A549 (cell line): Measurements from ENCODE around the gene RPTOR.

Source experiments
- BCL3 ChIP-seq: fragments of >200 bp; sonication (Bioruptor Twin); formaldehyde crosslinking; IDR thresholded peaks from 3 replicates; pipeline ENCODE4 v1.6.1; 2016
- CBX8 ChIP-seq: fragments of 200-600 bp; sonication (generic); IDR thresholded peaks from 2 replicates; pipeline ENCODE4 v1.6.1; 2016
- EP300 ChIP-seq, 2 experiments: fragments of >200 bp; sonication (Bioruptor Twin); formaldehyde crosslinking; IDR thresholded peaks; 2 replicates in 1 of 2; 3 replicates in 1 of 2; pipeline ENCODE4 v1.6.1; 2016 to 2017
- FOXS1 ChIP-seq: fragments of 250-450 bp; sonication (Bioruptor Pico); IDR thresholded peaks from 2 replicates; pipeline ENCODE4 v1.5.0; 2020; ENCODE audit warnings: mild to moderate bottlenecking, moderate library complexity
- MAX ChIP-seq: IDR thresholded peaks from 2 replicates; pipeline ENCODE4 v1.6.1; 2012
- MYC ChIP-seq: IDR thresholded peaks from 2 replicates; pipeline ENCODE4 v1.6.1; 2012; ENCODE audit warnings: mild to moderate bottlenecking, inconsistent platforms, low read length, improper control_type of control experiment, borderline replicate concordance
- POLR2A ChIP-seq: IDR thresholded peaks from 2 replicates; pipeline ENCODE4 v1.6.1; 2012; ENCODE audit warnings: mild to moderate bottlenecking, low read length
- RARB ChIP-seq: fragments of 250-450 bp; sonication (Bioruptor Pico); IDR thresholded peaks from 2 replicates; pipeline ENCODE4 v1.8.0; 2021; ENCODE audit warnings: mild to moderate bottlenecking, moderate library complexity
- RCOR1 ChIP-seq: fragments of 150-350 bp; IDR thresholded peaks from 2 replicates; pipeline ENCODE4 v1.6.1; 2014; ENCODE audit warnings: antibody characterized with exemption, low read length, low read depth
- RNF2 ChIP-seq: fragments of 200-600 bp; sonication (generic); IDR thresholded peaks from 2 replicates; pipeline ENCODE4 v1.6.1; 2016; ENCODE audit warnings: low read depth, mild to moderate bottlenecking, antibody characterized with exemption, moderate library complexity, borderline replicate concordance
- SMC3 ChIP-seq: fragments of >200 bp; sonication (Bioruptor Twin); formaldehyde crosslinking; IDR thresholded peaks from 3 replicates; pipeline ENCODE4 v1.6.1; 2018; ENCODE audit warnings: inconsistent platforms
- TF ChIP-seq, protein P1 (sequence below): fragments of >200 bp; sonication (Bioruptor Twin); formaldehyde crosslinking; IDR thresholded peaks from 3 replicates; pipeline ENCODE4 v1.5.1; 2016

- TF ChIP-seq, protein P1, sequence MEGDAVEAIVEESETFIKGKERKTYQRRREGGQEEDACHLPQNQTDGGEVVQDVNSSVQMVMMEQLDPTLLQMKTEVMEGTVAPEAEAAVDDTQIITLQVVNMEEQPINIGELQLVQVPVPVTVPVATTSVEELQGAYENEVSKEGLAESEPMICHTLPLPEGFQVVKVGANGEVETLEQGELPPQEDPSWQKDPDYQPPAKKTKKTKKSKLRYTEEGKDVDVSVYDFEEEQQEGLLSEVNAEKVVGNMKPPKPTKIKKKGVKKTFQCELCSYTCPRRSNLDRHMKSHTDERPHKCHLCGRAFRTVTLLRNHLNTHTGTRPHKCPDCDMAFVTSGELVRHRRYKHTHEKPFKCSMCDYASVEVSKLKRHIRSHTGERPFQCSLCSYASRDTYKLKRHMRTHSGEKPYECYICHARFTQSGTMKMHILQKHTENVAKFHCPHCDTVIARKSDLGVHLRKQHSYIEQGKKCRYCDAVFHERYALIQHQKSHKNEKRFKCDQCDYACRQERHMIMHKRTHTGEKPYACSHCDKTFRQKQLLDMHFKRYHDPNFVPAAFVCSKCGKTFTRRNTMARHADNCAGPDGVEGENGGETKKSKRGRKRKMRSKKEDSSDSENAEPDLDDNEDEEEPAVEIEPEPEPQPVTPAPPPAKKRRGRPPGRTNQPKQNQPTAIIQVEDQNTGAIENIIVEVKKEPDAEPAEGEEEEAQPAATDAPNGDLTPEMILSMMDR, result no peak
- TF ChIP-seq CBX8, result no peak
- no peak for TF ChIP-seq MAX
- no peak for TF ChIP-seq POLR2A
- TF ChIP-seq EP300 (IDR thresholded peaks at IDR 0.05), result no peak
- no peak for TF ChIP-seq RCOR1
- TF ChIP-seq FOXS1 (CRISPR knock-in tag), result no peak
- no peak for TF ChIP-seq SMC3
- TF ChIP-seq RNF2, result no peak
- no peak for TF ChIP-seq MYC
- TF ChIP-seq BCL3, result no peak
- TF ChIP-seq RARB (CRISPR knock-in tag), result no peak
Measured at GRCh38 chr17:80565343-80566053, 20.9 kb downstream of the RPTOR start.
